RWPE1 (cell line): ENCODE results near the gene PCDH15.

ENCODE experiments used
- CTCF ChIA-PET: fragments of 350-600 bp; sonication (Branson Sonifier 250); formaldehyde crosslinking; extraction: SDS; loops from one replicate; lab custom pipeline; 2021; lab: Yijun Ruan, JAX
- POLR2A ChIA-PET: fragments of 400-600 bp; formaldehyde crosslinking; extraction: SDS; loops from one replicate; lab custom pipeline; 2020; ENCODE audit warnings: antibody characterized with exemption; ENCODE audit not compliant: low non-redundant PET; lab: Yijun Ruan, JAX
- DNase-seq: peaks from one replicate; pipeline ENCODE4 v3.0.0; 2012; ENCODE audit warnings: low spot score
- H3K27ac ChIP-seq: fragments of 450-650 bp; 2 replicates; pipeline ENCODE4 v1.5.1; 2017
- TF ChIP-seq, protein P1 (sequence below): fragments of 450-650 bp; conservative IDR thresholded peaks from 2 replicates; pipeline ENCODE4 v1.5.1; 2017; ENCODE audit warnings: low read depth, mild to moderate bottlenecking

The PCDH15 gene

GRCh38 chr10:53899463-53900160 lies 901.4 kb downstream of the PCDH15 start:
- DNase-seq, result no peak
- no peak overlapping the region for H3K27ac ChIP-seq
- POLR2A ChIA-PET, result no interaction called here
- TF ChIP-seq, protein P1, sequence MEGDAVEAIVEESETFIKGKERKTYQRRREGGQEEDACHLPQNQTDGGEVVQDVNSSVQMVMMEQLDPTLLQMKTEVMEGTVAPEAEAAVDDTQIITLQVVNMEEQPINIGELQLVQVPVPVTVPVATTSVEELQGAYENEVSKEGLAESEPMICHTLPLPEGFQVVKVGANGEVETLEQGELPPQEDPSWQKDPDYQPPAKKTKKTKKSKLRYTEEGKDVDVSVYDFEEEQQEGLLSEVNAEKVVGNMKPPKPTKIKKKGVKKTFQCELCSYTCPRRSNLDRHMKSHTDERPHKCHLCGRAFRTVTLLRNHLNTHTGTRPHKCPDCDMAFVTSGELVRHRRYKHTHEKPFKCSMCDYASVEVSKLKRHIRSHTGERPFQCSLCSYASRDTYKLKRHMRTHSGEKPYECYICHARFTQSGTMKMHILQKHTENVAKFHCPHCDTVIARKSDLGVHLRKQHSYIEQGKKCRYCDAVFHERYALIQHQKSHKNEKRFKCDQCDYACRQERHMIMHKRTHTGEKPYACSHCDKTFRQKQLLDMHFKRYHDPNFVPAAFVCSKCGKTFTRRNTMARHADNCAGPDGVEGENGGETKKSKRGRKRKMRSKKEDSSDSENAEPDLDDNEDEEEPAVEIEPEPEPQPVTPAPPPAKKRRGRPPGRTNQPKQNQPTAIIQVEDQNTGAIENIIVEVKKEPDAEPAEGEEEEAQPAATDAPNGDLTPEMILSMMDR, result no peak
- CTCF ChIA-PET, result no interaction called here

- DNase-seq, result no peak
- ChIA-PET POLR2A (no interaction called here), CTCF (no interaction called here)
- H3K27ac ChIP-seq, result no peak overlapping the region
- TF ChIP-seq, protein P1, result no peak
Observed at GRCh38 chr10:53898532-53898931, 902.5 kb downstream of the PCDH15 start.

GRCh38 chr10:53894145-53894544 lies 906.9 kb downstream of the PCDH15 start:
- TF ChIP-seq, protein P1, result no peak
- DNase-seq, result no peak
- no peak overlapping the region for H3K27ac ChIP-seq
- CTCF ChIA-PET, result no interaction called here
- POLR2A ChIA-PET, result no interaction called here

- TF ChIP-seq, protein P1, result no peak
- no peak overlapping the region for H3K27ac ChIP-seq
- no peak for DNase-seq
- POLR2A ChIA-PET, result no interaction called here
- CTCF ChIA-PET, result no interaction called here
Observed at GRCh38 chr10:53893061-53893460, 908.0 kb downstream of the PCDH15 start.

DNA sequence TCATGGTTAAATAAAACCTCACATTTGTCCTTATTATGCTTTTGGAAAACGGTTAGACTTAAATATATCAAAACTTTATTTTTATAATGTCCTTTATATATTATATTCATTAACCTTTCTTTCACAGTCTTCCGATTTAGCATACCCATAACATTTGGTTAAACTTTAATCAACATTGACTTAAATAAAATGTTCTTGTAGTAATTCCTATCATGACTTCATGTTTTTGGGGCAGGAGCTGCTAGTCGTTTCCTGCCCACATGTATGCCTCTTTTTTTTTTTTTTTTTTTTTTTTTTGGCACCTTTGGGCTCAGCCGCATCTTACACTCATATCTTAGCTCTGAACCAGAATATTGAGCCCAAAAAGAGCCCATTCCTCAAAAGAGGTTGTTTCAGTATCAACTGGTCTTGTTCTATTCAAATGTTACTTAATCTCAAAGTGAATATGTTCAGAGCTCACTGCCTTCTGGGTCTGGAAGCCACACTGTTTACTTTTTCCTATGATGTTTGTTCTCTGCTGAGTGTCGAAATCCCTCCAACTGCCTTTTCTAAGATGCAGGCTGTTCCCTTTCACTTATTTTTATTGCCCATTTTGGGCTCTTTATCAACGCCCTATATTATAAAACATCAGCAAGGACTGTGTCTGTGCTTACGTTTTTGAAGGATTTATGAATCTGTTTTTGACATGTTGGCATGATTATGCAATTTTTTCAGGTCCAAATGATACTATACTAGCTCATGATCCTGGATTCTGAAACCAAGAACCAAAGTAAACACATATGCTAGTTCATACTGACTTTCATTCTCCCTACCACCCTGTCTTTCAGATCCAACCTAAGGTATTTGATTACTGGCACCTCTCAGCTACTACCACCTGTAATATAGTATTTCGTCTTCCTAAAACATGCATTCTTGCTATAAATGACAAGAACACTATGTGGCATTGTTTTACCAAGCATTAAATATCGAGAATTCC lies 914.4 kb downstream of the PCDH15 start:
- POLR2A ChIA-PET, result interaction anchor here (0.5 kb wide), 1 partner anchor 9 kb away, joined by 5 read pairs; no protein-coding TSS in a partner anchor
- CTCF ChIA-PET, result interaction anchor here (0.7 to 1.1 kb wide), 3 partner anchors 18 to 804 kb away, joined by 3 to 5 read pairs (median 3); no protein-coding TSS in a partner anchor
- TF ChIP-seq, protein P1, result no peak
- no peak overlapping the region for H3K27ac ChIP-seq
- no peak for DNase-seq

- DNase-seq, result no peak
- CTCF ChIA-PET, result no interaction called here
- POLR2A ChIA-PET, result no interaction called here
- H3K27ac ChIP-seq, result no peak overlapping the region
- TF ChIP-seq, protein P1, result no peak
Observed at GRCh38 chr10:53864846-53865245, 936.2 kb downstream of the PCDH15 start.
